Body of pancreas (tissue), 4 donors: ENCODE data around the gene TGFB2.

Source experiments
- CTCF ChIP-seq, 7 experiments: fragments of 450-650 bp in 4 of 7; fragments of 200-600 bp in 3 of 7; sonication (generic) in 3 of 7; IDR thresholded peaks; one replicate each; pipeline ENCODE4 v1.5.1; 2016 to 2019; ENCODE audit warnings: antibody characterized with exemption in 7 of 7
- POLR2A ChIP-seq, 3 donors: fragments of 450-650 bp; IDR thresholded peaks; one replicate each; pipeline ENCODE4 v1.6.1; 2016; ENCODE audit warnings: antibody characterized with exemption in 3 of 3, mild to moderate bottlenecking in 2 of 3

DNA sequence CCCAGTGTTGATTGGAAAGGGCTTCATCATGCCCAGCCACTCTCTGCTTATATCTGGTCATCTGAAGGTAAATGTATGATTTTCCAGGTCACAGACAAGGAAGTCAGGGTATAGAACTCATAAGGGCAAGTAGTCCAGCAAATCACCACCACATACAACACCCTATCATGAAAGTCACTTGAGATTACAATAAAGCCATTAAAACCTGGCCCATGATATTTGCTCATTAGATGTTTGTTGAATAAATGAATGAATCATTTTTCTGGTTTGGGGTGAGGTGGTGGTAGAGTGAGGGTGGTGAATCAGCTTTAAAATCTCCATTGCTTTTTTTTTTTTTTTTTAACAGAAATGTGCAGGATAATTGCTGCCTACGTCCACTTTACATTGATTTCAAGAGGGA is 91.9 kb downstream of the TGFB2 start:
- TF ChIP-seq CTCF (IDR thresholded peaks at IDR 0.05) (no peak), POLR2A (IDR thresholded peaks at IDR 0.05) (no peak)
